IMR-90 (cell line): ENCODE measurements around the gene NCS1. TPM values are rescaled to one million over a fixed set of nuclear protein-coding genes. Genes with fewer than 3 reads are reported as not detected.

Experiments
- ATAC-seq: fragments of 200-7000 bp; cut with Tn5 transposase; 2 replicates; pipeline ENCODE4 v1.9.1; 2020; ENCODE audit warnings: low read depth, mild to moderate bottlenecking, moderate library complexity
- BruUV-seq: library from RNA; stranded (reverse); fragments of 400-500 nt; replicated peaks from 2 replicates; lab custom pipeline; 2021; lab: Mats Ljungman, UMichigan
- CTCF ChIA-PET: fragments of 300-600 bp; formaldehyde crosslinking; extraction: SDS; loops from one replicate; lab custom pipeline; 2021; ENCODE audit warnings: antibody characterized with exemption; lab: Yijun Ruan, JAX
- POLR2A ChIA-PET: fragments of 300-600 bp; sonication (Branson Sonifier 250); formaldehyde crosslinking; loops from one replicate; lab custom pipeline; 2022; ENCODE audit warnings: antibody characterized with exemption; ENCODE audit not compliant: unreplicated experiment; lab: Charles Lee
- DNase-seq: peaks from one replicate; pipeline ENCODE4 v3.0.0; 2013
- H2AFZ ChIP-seq: replicated peaks from 2 replicates; pipeline ENCODE3; 2013; ENCODE audit warnings: low read length, mild to moderate bottlenecking; ENCODE audit not compliant: poor library complexity
- H2AK5ac ChIP-seq: 2 replicates; pipeline ENCODE4 v1.6.1; 2013; ENCODE audit warnings: low read depth, low read length, inconsistent platforms
- H2AK9ac ChIP-seq: replicated peaks from 2 replicates; pipeline ENCODE3; 2013; ENCODE audit warnings: mild to moderate bottlenecking, low read depth, low read length, moderate library complexity; ENCODE audit not compliant: poor library complexity
- H2BK120ac ChIP-seq: 2 replicates; pipeline ENCODE4 v1.6.1; 2013; ENCODE audit warnings: low read depth, low read length, inconsistent platforms
- H2BK15ac ChIP-seq: 3 replicates; pipeline ENCODE4 v1.6.1; 2013; ENCODE audit warnings: low read depth, low read length, inconsistent platforms
- H2BK20ac ChIP-seq: 2 replicates; pipeline ENCODE4 v1.6.1; 2013; ENCODE audit warnings: low read depth, mild to moderate bottlenecking, inconsistent platforms, low read length, moderate library complexity
- H2BK5ac ChIP-seq: 2 replicates; pipeline ENCODE4 v1.6.1; 2013; ENCODE audit warnings: mild to moderate bottlenecking, low read depth, low read length, inconsistent platforms; ENCODE audit not compliant: poor library complexity, severe bottlenecking
- H3K14ac ChIP-seq: replicated peaks from 2 replicates; pipeline ENCODE4 v1.6.1; 2013; ENCODE audit warnings: low read depth, low read length, inconsistent platforms
- H3K18ac ChIP-seq: 2 replicates; pipeline ENCODE4 v1.6.1; 2013; ENCODE audit warnings: low read depth, low read length, control low read depth
- H3K23ac ChIP-seq: 2 replicates; pipeline ENCODE4 v1.6.1; 2013; ENCODE audit warnings: low read depth, low read length, inconsistent platforms
- H3K27ac ChIP-seq: 2 replicates; pipeline ENCODE4 v1.5.1; 2013; ENCODE audit warnings: mild to moderate bottlenecking, control low read depth, low read length; ENCODE audit not compliant: insufficient read depth
- H3K27me3 ChIP-seq: 2 replicates; pipeline ENCODE4 v1.6.1; 2013; ENCODE audit warnings: low read length; ENCODE audit not compliant: control insufficient read depth, insufficient read depth
- H3K36me3 ChIP-seq: 2 replicates; pipeline ENCODE4 v1.6.1; 2013; ENCODE audit warnings: low read length, mixed read lengths; ENCODE audit not compliant: control insufficient read depth, insufficient read depth
- H3K4ac ChIP-seq: 2 replicates; pipeline ENCODE4 v1.6.1; 2013; ENCODE audit warnings: low read depth, low read length, inconsistent platforms
- H3K4me1 ChIP-seq: 2 replicates; pipeline ENCODE4 v1.6.1; 2013; ENCODE audit warnings: low read length, mixed read lengths; ENCODE audit not compliant: control insufficient read depth, insufficient read depth
- H3K4me2 ChIP-seq: 2 replicates; pipeline ENCODE4 v1.6.1; 2013; ENCODE audit warnings: low read depth, mild to moderate bottlenecking, control low read depth, low read length, moderate library complexity
- H3K4me3 ChIP-seq: 2 replicates; pipeline ENCODE4 v1.5.1; 2013; ENCODE audit warnings: low read depth, mild to moderate bottlenecking, control low read depth, low read length, moderate library complexity; ENCODE audit not compliant: insufficient read depth
- H3K56ac ChIP-seq: 2 replicates; pipeline ENCODE4 v1.6.1; 2013; ENCODE audit warnings: low read length, inconsistent platforms; ENCODE audit not compliant: insufficient read depth; ENCODE audit errors: extremely low read depth
- H3K79me1 ChIP-seq, 2 experiments: 2 replicates each; pipeline ENCODE4 v1.6.1; 2013; ENCODE audit warnings: low read length in 2 of 2, inconsistent platforms in 1 of 2, low read depth in 1 of 2
- H3K9ac ChIP-seq: 2 replicates; pipeline ENCODE4 v1.6.1; 2013; ENCODE audit warnings: low read depth, low read length, control low read depth
- H3K9me1 ChIP-seq: 2 replicates; pipeline ENCODE4 v1.6.1; 2013; ENCODE audit warnings: low read length, inconsistent platforms; ENCODE audit not compliant: insufficient read depth
- H3K9me3 ChIP-seq: 2 replicates; pipeline ENCODE4 v1.6.1; 2013; ENCODE audit warnings: low read length; ENCODE audit not compliant: control insufficient read depth, insufficient read depth
- H4K20me1 ChIP-seq: 2 replicates; pipeline ENCODE4 v1.6.1; 2013; ENCODE audit warnings: low read length, inconsistent platforms; ENCODE audit not compliant: insufficient read depth
- H4K5ac ChIP-seq: 2 replicates; pipeline ENCODE4 v1.6.1; 2013; ENCODE audit warnings: mild to moderate bottlenecking, low read depth, low read length, control low read depth
- H4K8ac ChIP-seq, 2 experiments: 2 replicates each; pipeline ENCODE4 v1.6.1; 2013; ENCODE audit warnings: low read depth in 2 of 2, low read length in 2 of 2, control low read depth in 1 of 2, inconsistent platforms in 1 of 2
- H4K91ac ChIP-seq: 2 replicates; pipeline ENCODE4 v1.6.1; 2013; ENCODE audit warnings: low read depth, low read length, inconsistent platforms; ENCODE audit not compliant: insufficient read depth
- BHLHE40 ChIP-seq: fragments of 150-350 bp; IDR thresholded peaks from 2 replicates; pipeline ENCODE4 v1.6.1; 2016; ENCODE audit warnings: mild to moderate bottlenecking, low read depth, low read length
- CEBPB ChIP-seq: IDR thresholded peaks from 2 replicates; pipeline ENCODE4 v1.6.1; 2012; ENCODE audit warnings: low read depth, low read length, improper control_type of control experiment
- CHD1 ChIP-seq: IDR thresholded peaks from 2 replicates; pipeline ENCODE4 v1.6.1; 2012; ENCODE audit warnings: low read depth, low read length, improper control_type of control experiment
- CTCF ChIP-seq: conservative IDR thresholded peaks from 2 replicates; pipeline ENCODE4 v1.5.1; 2012; ENCODE audit warnings: mild to moderate bottlenecking, low read depth, low read length, improper control_type of control experiment
- ELK1 ChIP-seq: fragments of 150-350 bp; IDR thresholded peaks from 2 replicates; pipeline ENCODE4 v1.6.1; 2016; ENCODE audit warnings: low read depth, mild to moderate bottlenecking, low read length, moderate library complexity, borderline replicate concordance
- FOS ChIP-seq: fragments of 150-350 bp; IDR thresholded peaks from 2 replicates; pipeline ENCODE4 v1.6.1; 2016; ENCODE audit warnings: low read depth, low read length
- MAFK ChIP-seq: IDR thresholded peaks from 2 replicates; pipeline ENCODE4 v1.6.1; 2012; ENCODE audit warnings: low read depth, low read length, improper control_type of control experiment
- MAZ ChIP-seq: IDR thresholded peaks from 2 replicates; pipeline ENCODE4 v1.6.1; 2012; ENCODE audit warnings: low read depth, mild to moderate bottlenecking, low read length, improper control_type of control experiment, moderate library complexity, borderline replicate concordance
- MXI1 ChIP-seq: IDR thresholded peaks from 2 replicates; pipeline ENCODE4 v1.6.1; 2012; ENCODE audit warnings: low read depth, mild to moderate bottlenecking, low read length, moderate library complexity, borderline replicate concordance
- NFE2L2 ChIP-seq: fragments of 150-350 bp; IDR thresholded peaks from 2 replicates; pipeline ENCODE4 v1.6.1; 2016; ENCODE audit warnings: low read depth, mild to moderate bottlenecking, low read length
- POLR2A ChIP-seq: IDR thresholded peaks from 2 replicates; pipeline ENCODE4 v1.6.1; 2012; ENCODE audit warnings: mild to moderate bottlenecking, low read depth, low read length
- RAD21 ChIP-seq: IDR thresholded peaks from 2 replicates; pipeline ENCODE4 v1.6.1; 2012; ENCODE audit warnings: low read length, improper control_type of control experiment
- RCOR1 ChIP-seq: IDR thresholded peaks from 2 replicates; pipeline ENCODE4 v1.6.1; 2012; ENCODE audit warnings: mild to moderate bottlenecking, low read length, improper control_type of control experiment; ENCODE audit not compliant: insufficient replicate concordance
- RFX5 ChIP-seq: IDR thresholded peaks from 2 replicates; pipeline ENCODE4 v1.8.0; 2012; ENCODE audit warnings: low read depth, mild to moderate bottlenecking, low read length, moderate library complexity
- SMC3 ChIP-seq: fragments of 150-350 bp; IDR thresholded peaks from 2 replicates; pipeline ENCODE4 v1.6.1; 2016; ENCODE audit warnings: low read depth, mild to moderate bottlenecking, antibody characterized with exemption, low read length, moderate library complexity
- USF2 ChIP-seq: fragments of 150-350 bp; IDR thresholded peaks from 2 replicates; pipeline ENCODE4 v1.6.1; 2017; ENCODE audit warnings: mild to moderate bottlenecking, antibody characterized with exemption, low read length, low read depth
- WGBS, 2 experiments: methylation state at CpG; one replicate each; pipeline versions ENCODE4 v1.1.5 to v1.1.7; 2013; ENCODE audit warnings: missing lambda C conversion rate in 2 of 2; ENCODE audit not compliant: insufficient read length in 1 of 2; ENCODE audit errors: extremely low coverage in 2 of 2; 5-methylcytosine and 5-hydroxymethylcytosine counted together
- dilution Hi-C: fragments of 300-500 bp; cut with HindIII; formaldehyde crosslinking; loops from one replicate; pipeline ENCODE4 v1.14.3; 2018; ENCODE audit warnings: low sequenced_read_pairs; ENCODE audit not compliant: unreplicated experiment
- in situ Hi-C: fragments of 300-500 bp; cut with MboI; formaldehyde crosslinking; loops from 3 replicates; pipeline ENCODE4 v1.14.3; 2019; ENCODE audit warnings: low sequenced_read_pairs, inconsistent platforms, mixed read lengths
- intact Hi-C: fragments of 100-400 bp; cut with micrococcal nuclease; formaldehyde crosslinking; loops from 2 replicates; pipeline ENCODE4 v1.10.0; 2022
- polyA plus RNA-seq, 3 experiments: library from polyadenylated mRNA; depleted of rRNA; stranded (reverse); fragments of >200 nt; gene quantifications; 2 replicates each; pipeline ENCODE4 v1.2.3, GENCODE V29; 2012; ENCODE audit warnings: low replicate concordance in 1 of 3
- total RNA-seq: library from RNA; depleted of rRNA; stranded (reverse); fragments of >200 nt; gene quantifications from 2 replicates; pipeline ENCODE4 v1.2.3, GENCODE V29; 2012

The NCS1 gene
- total and polyA plus RNA-seq, 2 of the 4 experiments (the other 2 are of a cell fraction): 41.0 to 60.5 TPM

GRCh38 chr9:130271473-130271872 is 99.3 kb downstream of the NCS1 start:
- Histone ChIP-seq H3K27me3 (peaks cover 46% of the 10 kb centered on the region), H3K79me1 (no peaks in the 10 kb centered on the region), H3K4me3 (no peak overlapping the region), H2BK15ac (no peak overlapping the region), H4K5ac (no peak overlapping the region), H3K27ac (no peak overlapping the region), H3K9ac (no peak overlapping the region), H2AK9ac (no peak overlapping the region), H4K91ac (no peak overlapping the region), H2BK5ac (no peak overlapping the region), H3K4ac (no peak overlapping the region), H3K23ac (no peak overlapping the region), H2AK5ac (no peak overlapping the region), H3K4me1 (peaks cover 2% of the 10 kb centered on the region; the same call in 1 of the 2 replicates), H3K14ac (no peak overlapping the region), H3K56ac (no peak overlapping the region), H3K18ac (no peak overlapping the region), H3K4me2 (no peak overlapping the region), H4K20me1 (no peaks in the 10 kb centered on the region), H2BK20ac (no peak overlapping the region), H3K9me3 (no peaks in the 10 kb centered on the region), H2AFZ (no peak overlapping the region), H4K8ac (no peak overlapping the region), H2BK120ac (no peak overlapping the region), H3K36me3 (no peaks in the 10 kb centered on the region), H3K9me1 (no peaks in the 10 kb centered on the region)
- POLR2A ChIA-PET: no interaction called here
- CTCF ChIA-PET: no interaction called here
- DNase-seq: no peak
- in situ Hi-C loops (no loop called here), intact Hi-C loops (loop anchor here (10.0 kb wide), 1 partner anchor 63 kb away; no protein-coding TSS in a partner anchor), dilution Hi-C loops (no loop called here)
- BruUV-seq: no TSS peak
- no peak for ATAC-seq
- WGBS, 2 experiments: no CpG with 5 or more reads among the region's 6 CpGs
- TF ChIP-seq RAD21 (no peak), MXI1 (no peak), MAFK (no peak), BHLHE40 (no peak), CHD1 (no peak), MAZ (no peak), RFX5 (no peak), POLR2A (no peak), SMC3 (no peak), FOS (no peak), USF2 (no peak), CEBPB (no peak), RCOR1 (no peak), ELK1 (no peak), CTCF (no peak), NFE2L2 (no peak)
